Measurements from ENCODE around the gene HAUS6. TPM values are rescaled to one million over a fixed set of nuclear protein-coding genes. Genes with fewer than 3 reads are reported as not detected.
"Not testable (repeated sequence)": the region's sequence is repeated elsewhere in the genome, so short reads cannot be mapped to it uniquely, and the experiment has no call there.

The HAUS6 gene, protein sequence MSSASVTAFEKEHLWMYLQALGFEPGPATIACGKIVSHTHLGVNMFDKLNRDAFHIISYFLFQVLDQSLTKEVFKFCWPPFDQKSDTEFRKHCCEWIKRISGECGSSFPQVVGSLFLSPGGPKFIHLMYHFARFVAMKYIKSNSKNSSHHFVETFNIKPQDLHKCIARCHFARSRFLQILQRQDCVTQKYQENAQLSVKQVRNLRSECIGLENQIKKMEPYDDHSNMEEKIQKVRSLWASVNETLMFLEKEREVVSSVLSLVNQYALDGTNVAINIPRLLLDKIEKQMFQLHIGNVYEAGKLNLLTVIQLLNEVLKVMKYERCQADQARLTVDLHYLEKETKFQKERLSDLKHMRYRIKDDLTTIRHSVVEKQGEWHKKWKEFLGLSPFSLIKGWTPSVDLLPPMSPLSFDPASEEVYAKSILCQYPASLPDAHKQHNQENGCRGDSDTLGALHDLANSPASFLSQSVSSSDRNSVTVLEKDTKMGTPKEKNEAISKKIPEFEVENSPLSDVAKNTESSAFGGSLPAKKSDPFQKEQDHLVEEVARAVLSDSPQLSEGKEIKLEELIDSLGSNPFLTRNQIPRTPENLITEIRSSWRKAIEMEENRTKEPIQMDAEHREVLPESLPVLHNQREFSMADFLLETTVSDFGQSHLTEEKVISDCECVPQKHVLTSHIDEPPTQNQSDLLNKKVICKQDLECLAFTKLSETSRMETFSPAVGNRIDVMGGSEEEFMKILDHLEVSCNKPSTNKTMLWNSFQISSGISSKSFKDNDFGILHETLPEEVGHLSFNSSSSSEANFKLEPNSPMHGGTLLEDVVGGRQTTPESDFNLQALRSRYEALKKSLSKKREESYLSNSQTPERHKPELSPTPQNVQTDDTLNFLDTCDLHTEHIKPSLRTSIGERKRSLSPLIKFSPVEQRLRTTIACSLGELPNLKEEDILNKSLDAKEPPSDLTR
- 31.0 TPM for total RNA-seq

DNA sequence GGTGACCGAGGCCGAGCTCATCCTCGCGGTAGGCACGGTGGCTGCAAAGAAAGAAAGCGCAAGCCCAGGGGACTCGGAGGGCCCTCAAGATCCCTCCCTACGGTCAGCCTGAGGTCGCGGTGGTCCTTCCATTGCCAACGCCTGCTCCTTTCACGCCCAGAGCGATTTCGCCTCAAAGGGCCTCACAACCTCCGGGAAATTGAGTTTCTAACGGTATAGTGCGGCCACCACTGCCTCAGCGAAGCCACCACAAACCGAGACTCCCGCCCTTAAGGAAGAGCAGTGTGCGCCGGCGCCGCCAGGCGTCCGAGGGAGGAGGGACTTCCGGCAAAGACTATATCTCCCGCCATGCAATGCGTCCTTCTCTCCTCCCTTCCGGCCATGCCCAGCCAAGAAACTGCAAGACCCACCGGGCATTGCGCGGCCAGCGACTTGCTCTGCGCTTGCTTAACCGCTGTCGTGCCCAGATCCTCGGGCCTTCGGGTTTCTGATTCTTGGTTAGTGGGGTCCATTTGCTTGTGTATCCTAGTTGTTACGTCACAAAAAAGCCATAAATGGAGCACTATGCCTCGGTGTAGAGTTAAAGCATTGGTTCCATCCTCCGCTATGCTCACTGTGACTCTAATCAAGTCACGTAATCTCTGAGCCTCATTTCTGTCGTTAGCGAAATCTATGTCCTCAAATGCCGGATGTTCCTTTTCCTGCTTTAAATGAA is at the start of gene HAUS6:
HAUS6 (minus strand) TSS at position 274 of the 715 bp plus-strand sequence; CDS start at position 21, 253 bp downstream.
- FAIRE-seq = no peak
- DNase-seq (ENCODE audit: low spot score in 2 of 2) = peak; percentile 73 to 89

DNA sequence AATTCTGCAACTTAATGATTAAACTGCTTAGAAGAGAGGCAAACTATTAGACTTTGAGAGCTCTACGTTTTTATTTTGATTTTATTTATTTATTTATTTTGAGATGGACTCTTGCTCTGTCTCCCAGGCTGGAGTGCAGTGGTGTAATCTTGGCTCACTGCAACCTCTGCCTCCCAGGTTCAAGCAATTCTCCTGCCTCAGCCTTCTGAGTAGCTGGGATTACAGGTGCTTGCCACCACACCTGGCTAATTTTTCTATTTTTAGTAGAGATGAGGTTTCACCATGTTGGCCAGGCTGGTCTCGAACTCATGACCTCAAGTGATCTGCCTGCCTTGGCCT is 49.4 kb upstream of the HAUS6 start:
- not testable (repeated sequence) for DNase-seq (ENCODE audit: low spot score in 2 of 2); FAIRE-seq

DNA sequence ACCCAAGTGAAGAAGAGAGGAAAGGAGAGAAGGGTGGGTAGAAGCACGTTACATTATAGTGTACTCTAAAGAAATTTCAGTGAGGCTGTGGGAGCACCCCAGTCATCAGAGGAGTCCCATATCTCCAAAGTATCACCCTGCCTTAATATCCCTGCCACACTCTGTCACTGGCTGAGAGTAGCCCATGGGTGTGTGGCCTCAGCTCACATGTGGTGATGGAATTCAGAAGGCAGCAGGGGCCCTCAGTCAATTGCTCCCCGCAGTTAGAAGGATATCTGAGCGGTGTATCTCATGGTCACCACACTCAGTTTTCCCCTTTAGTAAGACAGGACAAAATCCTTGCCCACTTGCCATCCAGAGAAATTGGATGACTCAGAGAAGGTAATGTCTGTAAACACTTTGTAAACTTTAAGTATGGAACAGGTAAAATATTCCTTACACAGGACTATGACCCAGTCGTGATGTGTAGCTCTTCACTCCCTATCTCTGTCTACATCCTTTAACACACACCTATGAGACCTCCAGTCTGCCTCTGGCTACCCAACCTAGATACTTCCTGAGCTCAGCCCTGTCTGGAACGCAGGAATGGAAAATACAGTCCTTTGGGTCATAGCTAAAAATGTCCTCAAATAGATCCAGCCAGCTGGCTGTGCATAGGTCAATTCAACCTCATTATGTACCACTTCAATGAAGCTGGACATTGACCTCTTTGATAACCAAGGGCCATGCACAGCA is 48.9 kb upstream of the HAUS6 start:
- no peak for FAIRE-seq

DNA sequence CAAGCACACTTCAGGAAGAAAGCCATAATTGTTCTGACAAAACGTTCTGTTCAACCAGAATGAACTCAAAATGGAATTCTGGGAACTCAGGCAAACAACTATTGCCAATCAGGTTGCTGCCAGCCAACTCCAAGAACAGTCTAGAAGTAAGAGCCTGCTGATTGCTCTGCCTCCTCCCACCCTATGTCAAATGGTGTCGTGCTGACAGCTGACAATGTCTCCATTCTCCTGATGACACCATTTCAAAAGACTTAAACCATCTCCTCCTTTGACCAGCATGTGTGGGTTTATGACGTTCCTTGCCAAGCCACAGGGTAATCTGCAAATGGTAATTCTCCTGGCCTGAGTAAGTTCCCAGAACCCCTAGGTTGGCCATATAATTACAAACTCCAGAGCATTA is 46.5 kb upstream of the HAUS6 start:
- FAIRE-seq (no peak), DNase-seq (ENCODE audit: low spot score in 2 of 2) (no peak)

More for the DNA sequence above, 48.9 kb upstream of the HAUS6 start:
- no peak for DNase-seq (ENCODE audit: low spot score in 2 of 2)

DNA sequence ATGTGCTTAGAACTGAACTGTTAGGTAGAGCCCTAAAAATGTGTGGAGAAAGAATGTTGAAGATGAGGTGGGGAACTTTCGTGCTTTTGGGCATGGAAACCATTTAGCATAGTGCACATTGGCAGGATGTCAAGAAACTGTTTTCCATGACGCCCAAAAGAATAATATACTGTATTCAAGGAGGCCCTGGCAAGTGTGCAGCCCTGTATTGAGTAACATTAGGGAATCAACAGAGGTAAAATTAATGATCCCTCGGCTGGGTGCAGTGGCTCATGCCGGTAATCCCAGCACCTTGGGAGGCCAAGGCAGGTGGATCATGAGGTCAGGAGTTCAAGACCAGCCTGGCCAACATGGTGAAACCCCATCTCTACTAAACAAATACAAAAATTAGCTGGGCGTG is 45.5 kb upstream of the HAUS6 start:
- DNase-seq (ENCODE audit: low spot score in 2 of 2) = no peak
- no peak for FAIRE-seq

DNA sequence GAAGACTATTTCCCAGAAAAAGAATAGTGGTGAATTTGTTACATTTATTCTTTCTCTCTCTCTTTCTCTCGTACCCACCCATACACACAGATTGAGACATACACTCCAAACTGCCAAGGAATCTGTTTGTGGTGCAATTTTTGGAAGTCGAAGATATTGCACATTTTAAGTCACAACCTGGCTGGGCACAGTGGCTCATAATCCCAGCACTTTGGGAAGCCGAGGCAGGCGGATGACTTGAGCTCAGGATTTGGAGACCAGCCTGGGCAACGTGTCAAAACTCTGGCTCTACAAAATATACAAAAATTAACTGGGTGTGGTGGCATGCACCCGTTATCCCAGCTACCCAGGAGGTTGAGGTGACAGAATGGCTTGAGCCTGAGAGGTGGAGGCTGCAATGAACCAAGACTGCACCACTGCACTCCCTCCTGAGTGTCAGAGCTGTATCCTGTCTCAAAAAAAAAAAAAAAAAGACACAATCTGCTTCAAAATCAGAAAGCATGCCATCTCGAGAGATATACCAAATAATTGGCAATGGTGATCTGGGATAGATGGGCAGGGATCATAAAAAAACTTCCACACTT is 43.8 kb upstream of the HAUS6 start:
- no peak for FAIRE-seq

DNA sequence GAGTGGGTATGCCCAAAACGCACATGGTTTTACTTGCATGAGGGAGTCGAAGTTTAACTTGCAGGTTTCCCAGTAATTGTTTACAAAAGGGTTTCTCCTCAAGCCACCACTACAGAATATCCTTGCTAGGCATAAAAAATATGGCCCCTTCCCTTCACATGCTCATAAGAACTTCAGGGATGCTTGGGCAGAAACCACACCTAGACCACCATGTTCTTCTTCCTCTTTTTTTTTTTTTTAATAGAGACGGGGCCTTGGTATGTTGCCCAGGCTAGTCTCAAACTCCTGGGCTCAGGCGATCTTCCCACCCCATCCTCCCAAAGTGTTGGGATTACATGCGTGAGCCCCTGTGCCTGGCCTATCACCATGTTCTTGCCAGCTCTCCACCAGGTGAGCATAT is 43.2 kb upstream of the HAUS6 start:
- FAIRE-seq (no peak), DNase-seq (ENCODE audit: low spot score in 2 of 2) (no peak)

More for the DNA sequence above, 43.8 kb upstream of the HAUS6 start:
- no peak for DNase-seq (ENCODE audit: low spot score in 2 of 2)

DNA sequence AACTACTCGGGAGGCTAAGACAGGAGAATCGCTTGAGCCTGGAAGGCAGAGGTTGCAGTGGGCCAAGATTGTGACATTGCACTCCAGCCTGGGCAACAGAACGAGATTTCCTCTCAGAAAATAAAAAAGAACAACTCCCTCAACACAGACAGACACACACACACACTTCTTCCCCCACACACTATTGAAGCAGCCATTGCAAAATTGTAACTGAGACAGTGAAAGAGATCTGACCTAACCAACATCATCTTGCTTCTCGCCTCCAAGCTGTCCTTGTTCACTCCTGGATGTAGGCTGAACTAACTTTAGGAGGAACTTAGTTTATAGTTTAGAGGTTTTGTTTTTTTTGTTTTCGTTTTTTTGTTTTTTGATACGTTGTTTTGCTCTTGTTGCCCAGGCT is 37.6 kb upstream of the HAUS6 start:
- no peak for FAIRE-seq

DNA sequence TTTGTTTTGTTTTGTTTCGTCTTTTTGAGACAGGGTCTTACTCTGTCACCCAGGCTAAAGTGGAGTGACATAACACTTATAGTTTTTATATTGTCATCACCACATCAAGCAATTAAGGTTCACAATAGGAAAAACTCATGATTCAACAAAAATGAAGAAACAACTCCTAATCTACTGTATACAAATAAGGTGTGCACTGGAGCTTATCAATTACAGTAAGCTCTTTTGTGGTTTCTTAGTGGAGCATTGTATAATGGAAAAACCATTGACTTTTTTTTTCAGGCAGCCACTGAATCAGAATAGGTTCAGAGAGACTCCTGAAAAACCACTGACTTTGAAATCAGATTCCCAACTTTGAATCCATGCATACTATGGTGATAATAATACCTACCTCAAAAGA is 35.4 kb upstream of the HAUS6 start:
- DNase-seq (ENCODE audit: low spot score in 2 of 2) = no peak
- no peak for FAIRE-seq

More for the DNA sequence above, 37.6 kb upstream of the HAUS6 start:
- DNase-seq (ENCODE audit: low spot score in 2 of 2) = no peak

DNA sequence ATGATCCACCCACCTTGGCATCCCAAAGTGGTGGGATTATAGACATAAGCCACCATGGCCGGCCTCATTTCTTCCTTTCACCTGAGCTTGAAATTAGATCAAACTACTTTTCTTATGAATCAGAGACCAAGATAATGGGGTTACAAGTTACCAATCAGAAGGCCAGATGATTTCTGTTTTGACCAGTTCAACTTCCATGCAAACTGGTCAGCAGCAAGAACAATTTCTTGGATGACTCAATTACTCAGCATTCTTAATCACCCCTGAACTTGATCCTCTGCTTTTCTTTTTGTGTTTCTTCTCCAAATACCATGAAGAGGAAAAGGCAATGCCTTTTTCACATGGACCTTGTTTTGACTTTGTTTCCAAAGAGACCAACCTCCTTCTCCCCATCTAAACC is 34.6 kb upstream of the HAUS6 start:
- DNase-seq (ENCODE audit: low spot score in 2 of 2) (no peak), FAIRE-seq (no peak)

DNA sequence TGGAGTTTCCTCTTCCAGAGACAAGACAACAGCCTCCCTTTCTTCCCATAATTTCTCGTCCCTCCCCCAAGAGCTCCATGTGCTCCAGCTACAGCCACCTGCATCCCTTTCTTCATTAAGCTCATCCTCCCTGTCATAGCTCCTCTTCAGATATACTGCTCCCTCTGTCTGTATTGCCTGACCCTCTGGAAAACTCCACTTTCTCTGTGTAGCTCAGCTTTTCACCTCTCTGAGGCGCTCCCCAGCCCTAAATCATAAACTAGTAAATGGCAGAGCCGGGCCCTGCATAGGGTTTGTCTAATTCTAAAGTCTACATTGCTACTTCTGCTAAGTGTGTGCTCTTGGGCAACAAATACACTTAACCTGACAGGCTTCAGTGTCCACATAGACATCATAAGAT is 33.4 kb upstream of the HAUS6 start:
- no peak for FAIRE-seq
- DNase-seq (ENCODE audit: low spot score in 2 of 2) = no peak

DNA sequence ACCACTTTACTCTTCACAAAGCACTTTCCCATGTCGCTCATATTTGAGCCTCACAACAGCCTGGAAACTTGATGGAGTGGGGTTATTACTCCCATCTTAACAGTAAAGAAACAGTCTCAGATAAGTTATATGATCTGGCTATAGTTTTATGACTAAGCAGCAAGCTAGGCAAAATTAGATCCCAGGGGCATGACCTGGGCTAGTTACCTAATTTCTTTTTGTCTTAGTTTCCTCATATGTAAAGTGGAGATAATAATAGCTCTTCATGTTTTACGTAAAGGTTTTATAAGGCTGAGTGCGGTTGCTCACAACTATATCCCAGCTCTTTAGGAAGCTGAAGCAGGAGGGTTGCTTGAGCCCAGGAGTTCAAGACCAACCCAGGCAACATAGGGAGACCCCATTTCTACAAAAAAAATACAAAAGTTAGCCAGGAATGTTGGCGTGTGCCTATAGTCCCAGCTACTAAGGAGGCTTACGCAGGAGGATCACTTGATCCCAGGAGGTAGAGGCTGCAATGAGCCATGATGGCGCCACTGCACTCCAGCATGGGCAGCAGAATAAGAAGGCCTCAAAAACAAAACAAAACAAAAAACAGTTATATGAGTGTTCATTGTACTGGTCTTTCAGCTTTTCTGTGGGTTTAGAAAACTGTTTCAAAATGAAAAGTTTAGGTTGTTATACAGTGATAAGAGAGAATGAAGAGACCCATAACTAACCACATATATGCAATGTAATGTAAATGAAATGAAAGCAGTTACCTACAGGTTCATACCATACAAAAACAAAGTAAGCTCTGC is 31.0 kb upstream of the HAUS6 start:
- FAIRE-seq (no peak), DNase-seq (ENCODE audit: low spot score in 2 of 2) (no peak)

DNA sequence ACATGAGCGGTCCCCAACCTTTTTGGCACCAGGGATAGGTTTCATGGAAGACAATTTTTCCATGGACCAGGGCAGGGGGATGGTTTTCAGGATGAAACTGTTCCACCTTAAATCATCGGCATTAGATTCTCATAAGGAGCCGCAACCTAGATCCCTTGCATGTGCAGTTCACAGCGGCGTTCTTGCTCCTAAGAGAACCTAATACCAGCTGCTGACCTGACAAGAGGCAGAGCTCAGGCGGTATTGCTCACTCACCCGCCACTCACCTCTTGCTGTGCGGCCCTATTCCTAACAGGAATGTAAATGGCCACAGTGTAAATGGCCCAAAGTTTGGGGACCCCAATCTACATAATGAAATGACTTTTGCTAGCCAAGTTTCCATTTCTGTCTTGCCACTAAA is 27.7 kb upstream of the HAUS6 start:
- FAIRE-seq = no peak
- no peak for DNase-seq (ENCODE audit: low spot score in 2 of 2)

DNA sequence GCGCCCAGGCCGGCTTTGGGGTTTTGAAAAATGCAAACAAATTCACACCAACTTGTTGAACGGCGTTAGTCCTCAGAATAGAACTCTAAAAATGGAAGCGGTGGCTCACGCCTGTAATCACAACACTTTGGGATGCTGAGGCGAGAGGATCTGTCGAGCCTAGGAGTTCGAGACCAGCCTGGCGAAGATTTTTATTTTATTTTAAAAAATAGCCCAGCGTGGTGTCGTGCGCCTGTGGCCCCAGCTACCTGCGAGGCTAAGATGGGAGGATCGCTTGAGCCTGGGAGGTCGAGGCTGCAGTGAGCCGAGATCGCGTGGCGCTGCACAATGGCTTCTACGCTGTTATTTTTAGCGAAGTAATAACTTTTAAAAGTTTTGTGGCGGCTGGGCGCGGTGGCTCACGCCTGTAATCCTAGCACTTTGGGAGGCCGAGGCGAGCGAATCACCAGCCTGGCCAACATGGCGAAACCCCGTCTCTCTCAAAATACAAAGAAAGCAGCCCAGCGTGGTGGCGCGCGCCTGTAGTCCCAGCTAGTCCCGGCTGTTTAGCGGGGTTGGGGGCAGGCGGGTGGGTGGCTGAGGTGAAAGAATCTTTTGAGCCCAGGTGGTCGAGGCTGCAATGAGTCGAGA is 25.3 kb upstream of the HAUS6 start:
- DNase-seq (ENCODE audit: low spot score in 2 of 2) = no peak
- FAIRE-seq = no peak

DNA sequence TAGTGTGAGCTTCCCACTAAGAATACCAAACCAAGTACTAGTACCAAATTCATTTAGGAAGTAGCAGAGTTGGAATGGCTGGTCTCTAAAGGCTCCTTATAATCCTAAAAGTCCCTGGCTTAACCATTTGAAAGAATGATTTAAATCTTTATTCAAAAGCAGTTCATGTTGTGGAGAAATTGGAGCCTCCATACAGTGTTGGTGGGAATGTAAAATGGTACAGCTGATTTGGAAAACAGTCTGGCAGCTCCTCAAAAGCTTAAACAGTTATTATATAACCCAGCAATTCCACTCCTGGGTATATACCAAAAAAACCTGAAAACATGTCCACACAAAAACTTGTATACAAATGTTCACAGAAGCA is 21.7 kb upstream of the HAUS6 start:
- FAIRE-seq = no peak

DNA sequence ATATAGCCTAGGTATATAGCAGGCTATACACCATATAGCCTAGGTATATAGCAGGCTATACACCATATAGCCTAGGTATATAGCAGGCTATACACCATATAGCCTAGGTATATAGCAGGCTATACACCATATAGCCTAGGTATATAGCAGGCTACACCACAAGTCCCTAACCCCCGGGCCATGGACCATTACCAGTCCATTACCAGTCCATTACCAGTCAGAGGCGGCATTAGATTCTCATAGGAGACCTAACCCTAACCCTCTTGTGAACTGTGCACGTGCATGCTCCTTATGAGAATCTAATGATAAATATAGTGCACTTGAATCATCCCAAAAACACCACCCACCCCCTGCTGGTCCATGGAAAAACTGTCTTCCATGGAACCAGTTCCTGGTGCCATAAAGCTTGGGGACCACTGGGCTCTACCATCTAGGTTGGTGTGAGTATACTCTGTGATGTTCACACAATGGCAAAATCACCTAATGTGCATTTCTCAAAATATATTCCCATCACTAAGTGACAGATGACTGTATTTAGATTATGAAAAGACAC is 19.9 kb upstream of the HAUS6 start:
- FAIRE-seq = no peak

More for the DNA sequence above, 21.7 kb upstream of the HAUS6 start:
- DNase-seq (ENCODE audit: low spot score in 2 of 2) = no peak

DNA sequence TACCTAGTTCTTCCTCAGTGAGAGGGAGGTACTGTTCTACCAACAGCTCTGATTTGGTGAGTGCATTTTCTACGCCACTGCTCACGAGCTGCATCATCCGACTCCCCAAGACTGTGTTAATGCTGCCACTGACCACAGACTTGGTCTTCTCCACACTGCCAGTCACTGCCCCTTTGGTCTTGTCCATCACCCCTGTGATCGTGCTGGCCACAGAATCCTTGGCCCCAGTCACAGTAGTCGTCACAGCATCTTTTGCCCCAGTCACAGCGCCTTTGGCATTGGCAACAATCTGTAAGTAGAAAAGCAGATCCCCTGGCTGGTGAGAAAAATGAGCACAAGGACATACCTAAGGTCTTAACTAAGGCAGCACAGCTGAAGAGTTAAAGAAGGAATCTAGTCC is 18.2 kb upstream of the HAUS6 start:
- FAIRE-seq (no peak), DNase-seq (ENCODE audit: low spot score in 2 of 2) (no peak)

More for the DNA sequence above, 19.9 kb upstream of the HAUS6 start:
- no peak for DNase-seq (ENCODE audit: low spot score in 2 of 2)

DNA sequence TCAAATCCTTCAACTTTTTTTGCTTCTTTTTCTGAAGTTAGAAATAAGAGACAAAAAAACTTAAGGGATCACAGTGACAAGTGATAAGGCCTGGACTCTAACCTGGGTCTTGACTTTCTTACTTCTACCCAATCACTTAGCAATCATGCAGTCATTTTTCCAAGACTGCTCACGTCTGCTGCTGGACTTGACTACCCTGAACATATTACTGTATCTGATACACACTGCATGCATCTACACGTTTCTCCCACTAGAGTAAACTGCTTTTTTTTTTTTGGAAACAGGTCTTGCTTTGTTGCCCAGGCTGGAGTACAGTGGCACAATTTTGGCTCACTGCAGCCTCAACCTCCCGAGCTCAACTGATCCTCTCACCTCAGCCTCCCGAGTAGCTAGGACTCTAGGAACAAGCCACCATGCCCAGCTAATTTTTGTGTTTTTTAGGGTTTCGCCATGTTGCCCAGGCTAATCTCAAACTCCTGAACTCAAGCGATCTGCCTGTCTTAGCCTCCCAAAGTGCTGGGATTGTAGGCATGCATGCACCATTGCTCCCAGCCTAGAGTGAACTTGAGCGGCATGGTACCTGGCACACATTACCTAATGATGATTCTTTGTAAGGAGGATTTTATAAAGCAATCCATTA is 17.2 kb upstream of the HAUS6 start:
- DNase-seq (ENCODE audit: low spot score in 2 of 2) (no peak), FAIRE-seq (no peak)

Data from frontal cortex (tissue), 4 donors.